ENCODE measurements around the gene SHROOM2. TPM values are rescaled to one million over a fixed set of nuclear protein-coding genes. Genes with fewer than 3 reads are reported as not detected.

The SHROOM2 gene
- polyA plus RNA-seq, 1 donor, result 16.8 TPM

- no peak for DNase-seq
Observed at GRCh38 chrX:9943420-9943819, 157.2 kb downstream of the SHROOM2 start.

GRCh38 chrX:9947131-9947794 is 161.0 kb downstream of the SHROOM2 start:
- DNase-seq, result no peak

GRCh38 chrX:9948406-9948805 is 162.2 kb downstream of the SHROOM2 start:
- DNase-seq, result no peak

- DNase-seq, result no peak
Observed at GRCh38 chrX:9952300-9952699, 166.1 kb downstream of the SHROOM2 start.

- DNase-seq, result no peak
Observed at GRCh38 chrX:9953396-9953795, 167.2 kb downstream of the SHROOM2 start.

- no peak for DNase-seq
Observed at GRCh38 chrX:9955506-9955905, 169.3 kb downstream of the SHROOM2 start.

- DNase-seq, result no peak
Observed at GRCh38 chrX:9957743-9958142, 171.5 kb downstream of the SHROOM2 start.

GRCh38 chrX:9958183-9958582 is 172.0 kb downstream of the SHROOM2 start:
- DNase-seq, result no peak

GRCh38 chrX:9961750-9962149 is 175.5 kb downstream of the SHROOM2 start:
- DNase-seq, result no peak

GRCh38 chrX:9966775-9967408 is 180.7 kb downstream of the SHROOM2 start, which contains the start of gene CLDN34:
TSS of gene CLDN34 (plus strand) at chrX:9967358. CDS start at chrX:9967358, 0 bp downstream.
- DNase-seq, result no peak

GRCh38 chrX:9977635-9978034 is 191.4 kb downstream of the SHROOM2 start:
- no peak for DNase-seq

- no peak for DNase-seq
Observed at GRCh38 chrX:9980401-9980800, 194.2 kb downstream of the SHROOM2 start.

- DNase-seq, result no peak
Observed at GRCh38 chrX:9980927-9981326, 194.7 kb downstream of the SHROOM2 start.

- DNase-seq, result no peak
Observed at GRCh38 chrX:9983441-9983840, 197.2 kb downstream of the SHROOM2 start.

GRCh38 chrX:9983846-9984245 is 197.6 kb downstream of the SHROOM2 start:
- no peak for DNase-seq

GRCh38 chrX:9988762-9989161 is 202.5 kb downstream of the SHROOM2 start:
- no peak for DNase-seq

GRCh38 chrX:9992061-9992460 is 205.8 kb downstream of the SHROOM2 start:
- DNase-seq, result no peak

- DNase-seq, result no peak
Observed at GRCh38 chrX:9992724-9993123, 206.5 kb downstream of the SHROOM2 start.

- no peak for DNase-seq
Observed at GRCh38 chrX:9995855-9996339, 209.7 kb downstream of the SHROOM2 start.

GRCh38 chrX:9997041-9997440 is 210.8 kb downstream of the SHROOM2 start:
- no peak for DNase-seq

GRCh38 chrX:9997524-9997923 is 211.3 kb downstream of the SHROOM2 start:
- no peak for DNase-seq

Measured in left kidney (tissue), 2 donors.